ENCODE results near the gene LRRC36.

LRRC36 gene

GRCh38 chr16:67305216-67306071 lies 21.2 kb upstream of the LRRC36 start:
- TF ChIP-seq CTCF (IDR thresholded peaks at IDR 0.05; ENCODE audit: borderline replicate concordance, insufficient read depth, low read depth, low read length), result no peak

GRCh38 chr16:67310561-67310960 lies 16.1 kb upstream of the LRRC36 start:
- TF ChIP-seq CTCF (IDR thresholded peaks at IDR 0.05; ENCODE audit: borderline replicate concordance, insufficient read depth, low read depth, low read length), result no peak
- no peak overlapping the region for H3K4me3 ChIP-seq (ENCODE audit: low read depth, low read length)

More at GRCh38 chr16:67305216-67306071, 21.2 kb upstream of the LRRC36 start:
- H3K4me3 ChIP-seq (ENCODE audit: low read depth, low read length), result no peak overlapping the region

GRCh38 chr16:67311607-67312488 lies 14.8 kb upstream of the LRRC36 start:
- no peak overlapping the region for H3K4me3 ChIP-seq (ENCODE audit: low read depth, low read length)
- no peak for TF ChIP-seq CTCF (IDR thresholded peaks at IDR 0.05; ENCODE audit: borderline replicate concordance, insufficient read depth, low read depth, low read length)

- no peak for TF ChIP-seq CTCF (IDR thresholded peaks at IDR 0.05; ENCODE audit: borderline replicate concordance, insufficient read depth, low read depth, low read length)
- no peak overlapping the region for H3K4me3 ChIP-seq (ENCODE audit: low read depth, low read length)
Measured at GRCh38 chr16:67312719-67313118, 13.9 kb upstream of the LRRC36 start.

GRCh38 chr16:67317853-67318252 lies 8.8 kb upstream of the LRRC36 start:
- no peak for TF ChIP-seq CTCF (IDR thresholded peaks at IDR 0.05; ENCODE audit: borderline replicate concordance, insufficient read depth, low read depth, low read length)
- no peak overlapping the region for H3K4me3 ChIP-seq (ENCODE audit: low read depth, low read length)

- H3K4me3 ChIP-seq (ENCODE audit: low read depth, low read length), result peak overlapping the region; percentile 50
- TF ChIP-seq CTCF (IDR thresholded peaks at IDR 0.05; ENCODE audit: borderline replicate concordance, insufficient read depth, low read depth, low read length), result no peak
Measured at GRCh38 chr16:67326115-67326471, 522 bp upstream of the LRRC36 start.

All from GM12875 (cell line).